Retinal pigment epithelial cell (primary cell): ENCODE data around the gene TOM1L2.
"Not testable (repeated sequence)": the region's sequence is repeated elsewhere in the genome, so short reads cannot be mapped to it uniquely, and the experiment has no call there.

Experiments used
- DNase-seq: peaks from one replicate; pipeline ENCODE4 v3.0.0-alpha.2; 2010; ENCODE audit warnings: low read depth
- H3K4me3 ChIP-seq: 2 replicates; pipeline ENCODE4 v1.5.1; 2011; ENCODE audit warnings: mild to moderate bottlenecking, low read length, control low read depth, moderate library complexity
- TF ChIP-seq, protein P1 (sequence below): conservative IDR thresholded peaks from 2 replicates; pipeline ENCODE4 v1.5.1; 2011; ENCODE audit warnings: low read depth, low read length, control low read depth, inconsistent platforms

TOM1L2 gene

DNA sequence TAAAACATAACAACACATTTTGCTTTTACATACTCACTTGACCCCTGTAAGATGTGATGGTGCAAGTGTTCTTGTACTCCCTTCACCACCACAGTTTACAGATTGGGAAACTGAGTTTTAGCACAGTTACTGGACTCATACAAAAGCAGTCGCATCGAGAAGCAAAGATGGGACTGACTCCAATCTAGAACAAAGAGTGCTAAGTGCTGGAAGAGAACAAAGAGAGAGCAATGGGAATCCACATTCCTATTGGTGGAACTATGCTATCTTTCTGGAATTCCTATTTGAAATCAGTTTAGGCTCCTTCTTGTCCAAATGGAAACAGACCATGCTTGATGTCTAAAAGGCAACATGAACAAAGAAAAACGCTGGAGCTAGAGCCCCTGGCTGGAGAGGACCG lies 9.1 kb downstream of the TOM1L2 start:
- no peak overlapping the region for H3K4me3 ChIP-seq
- TF ChIP-seq, protein P1, sequence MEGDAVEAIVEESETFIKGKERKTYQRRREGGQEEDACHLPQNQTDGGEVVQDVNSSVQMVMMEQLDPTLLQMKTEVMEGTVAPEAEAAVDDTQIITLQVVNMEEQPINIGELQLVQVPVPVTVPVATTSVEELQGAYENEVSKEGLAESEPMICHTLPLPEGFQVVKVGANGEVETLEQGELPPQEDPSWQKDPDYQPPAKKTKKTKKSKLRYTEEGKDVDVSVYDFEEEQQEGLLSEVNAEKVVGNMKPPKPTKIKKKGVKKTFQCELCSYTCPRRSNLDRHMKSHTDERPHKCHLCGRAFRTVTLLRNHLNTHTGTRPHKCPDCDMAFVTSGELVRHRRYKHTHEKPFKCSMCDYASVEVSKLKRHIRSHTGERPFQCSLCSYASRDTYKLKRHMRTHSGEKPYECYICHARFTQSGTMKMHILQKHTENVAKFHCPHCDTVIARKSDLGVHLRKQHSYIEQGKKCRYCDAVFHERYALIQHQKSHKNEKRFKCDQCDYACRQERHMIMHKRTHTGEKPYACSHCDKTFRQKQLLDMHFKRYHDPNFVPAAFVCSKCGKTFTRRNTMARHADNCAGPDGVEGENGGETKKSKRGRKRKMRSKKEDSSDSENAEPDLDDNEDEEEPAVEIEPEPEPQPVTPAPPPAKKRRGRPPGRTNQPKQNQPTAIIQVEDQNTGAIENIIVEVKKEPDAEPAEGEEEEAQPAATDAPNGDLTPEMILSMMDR, result no peak
- no peak for DNase-seq

DNA sequence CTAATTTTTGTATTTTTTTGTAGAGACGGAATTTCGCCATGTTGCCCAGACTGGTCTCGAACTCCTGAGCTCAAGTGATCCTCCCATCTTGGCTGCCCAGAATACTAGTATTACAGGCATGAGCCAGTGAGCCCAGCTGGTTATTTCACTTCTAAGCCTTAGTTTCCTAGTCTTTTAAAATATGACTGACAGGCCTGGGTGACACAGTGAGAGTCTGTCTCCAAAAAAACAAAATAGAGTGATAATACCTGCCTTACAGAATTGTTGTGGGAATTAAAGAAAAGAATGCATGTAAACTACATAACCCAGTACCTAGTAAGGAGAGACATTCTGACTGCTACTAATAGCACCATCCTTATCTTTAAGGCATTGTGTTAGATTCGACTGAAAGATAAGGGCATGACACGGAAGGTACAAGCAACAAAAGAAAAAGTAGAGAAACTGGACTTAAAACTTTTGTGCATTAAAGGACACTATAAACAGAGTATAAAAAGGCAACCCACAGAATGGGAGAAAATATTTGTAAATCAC lies 11.6 kb downstream of the TOM1L2 start:
- DNase-seq, result no peak
- H3K4me3 ChIP-seq, result no peak overlapping the region
- TF ChIP-seq, protein P1, result no peak

DNA sequence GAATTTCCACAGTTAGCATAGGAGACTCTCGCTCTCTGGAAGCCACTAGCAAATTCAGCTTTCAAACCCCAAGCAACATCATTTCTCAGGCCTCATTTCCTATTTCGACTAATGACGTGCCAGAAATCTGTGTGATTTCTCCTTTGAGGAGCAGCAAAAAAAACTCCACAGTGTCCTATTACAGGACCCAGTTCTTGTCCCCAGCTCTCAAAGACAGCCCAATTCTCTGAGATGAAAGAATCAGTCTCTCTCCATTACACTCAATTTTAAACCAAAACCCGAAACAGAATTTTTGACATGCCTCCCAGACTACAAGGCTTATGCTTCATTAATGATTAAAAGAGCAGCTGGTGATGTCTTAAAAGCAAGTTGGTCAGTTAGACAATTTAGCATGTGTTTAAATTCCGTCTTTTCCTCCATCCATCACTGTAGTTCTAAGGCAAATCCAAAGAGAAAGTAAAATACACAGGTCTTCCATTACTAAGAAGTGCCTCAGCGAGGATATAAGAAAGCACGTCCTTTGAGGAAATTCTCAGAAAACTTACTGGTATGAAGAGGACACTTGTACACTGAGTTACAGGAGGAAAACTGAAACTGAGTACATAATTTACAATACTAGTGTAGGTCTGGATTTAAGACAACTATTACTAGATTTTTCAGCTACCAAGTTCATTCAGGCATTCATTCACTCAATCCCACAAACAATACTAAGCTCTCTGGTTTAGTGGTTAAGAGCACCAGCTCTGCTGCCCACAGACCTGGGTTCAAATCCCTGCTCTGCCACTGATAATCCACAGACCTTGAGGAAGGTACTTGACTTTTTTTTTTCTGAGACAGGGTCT lies 12.5 kb downstream of the TOM1L2 start:
- no peak for DNase-seq
- TF ChIP-seq, protein P1, result no peak
- no peak overlapping the region for H3K4me3 ChIP-seq

DNA sequence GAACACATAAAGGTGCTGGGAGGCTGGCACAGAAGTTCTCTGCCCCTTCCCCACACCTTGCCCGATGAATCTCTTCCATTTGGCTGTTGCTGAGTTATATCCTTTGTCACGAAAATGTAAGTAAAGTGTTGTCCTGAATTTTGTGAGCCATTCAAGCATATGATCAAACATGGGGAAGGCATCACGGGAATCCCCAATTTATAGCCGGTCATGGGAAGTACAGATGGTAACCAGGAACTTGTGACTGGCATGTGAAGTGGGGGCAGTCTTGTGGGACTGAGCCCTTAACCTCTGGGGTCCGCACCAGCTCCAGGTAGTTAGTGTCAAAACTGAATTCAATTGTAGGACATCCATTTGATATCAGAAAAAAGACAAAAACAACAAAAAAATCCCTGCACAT lies 13.2 kb downstream of the TOM1L2 start:
- H3K4me3 ChIP-seq, result no peak overlapping the region
- DNase-seq, result no peak
- TF ChIP-seq, protein P1, result no peak

DNA sequence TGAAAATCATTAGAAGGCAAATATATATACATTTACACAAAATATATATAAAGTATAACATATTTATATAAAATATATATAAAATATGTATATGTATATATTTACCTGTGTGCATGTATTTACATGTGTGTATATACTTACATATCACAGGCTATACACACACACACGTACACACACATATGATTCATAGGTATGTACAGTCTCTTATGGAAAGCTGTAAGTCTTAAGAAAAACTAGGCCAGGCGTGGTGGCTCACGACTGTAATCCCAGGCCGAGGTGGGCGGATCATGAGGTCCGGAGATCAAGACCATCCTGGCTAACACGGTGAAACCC lies 14.7 kb downstream of the TOM1L2 start:
- no peak overlapping the region for H3K4me3 ChIP-seq
- TF ChIP-seq, protein P1, result no peak
- no peak for DNase-seq

DNA sequence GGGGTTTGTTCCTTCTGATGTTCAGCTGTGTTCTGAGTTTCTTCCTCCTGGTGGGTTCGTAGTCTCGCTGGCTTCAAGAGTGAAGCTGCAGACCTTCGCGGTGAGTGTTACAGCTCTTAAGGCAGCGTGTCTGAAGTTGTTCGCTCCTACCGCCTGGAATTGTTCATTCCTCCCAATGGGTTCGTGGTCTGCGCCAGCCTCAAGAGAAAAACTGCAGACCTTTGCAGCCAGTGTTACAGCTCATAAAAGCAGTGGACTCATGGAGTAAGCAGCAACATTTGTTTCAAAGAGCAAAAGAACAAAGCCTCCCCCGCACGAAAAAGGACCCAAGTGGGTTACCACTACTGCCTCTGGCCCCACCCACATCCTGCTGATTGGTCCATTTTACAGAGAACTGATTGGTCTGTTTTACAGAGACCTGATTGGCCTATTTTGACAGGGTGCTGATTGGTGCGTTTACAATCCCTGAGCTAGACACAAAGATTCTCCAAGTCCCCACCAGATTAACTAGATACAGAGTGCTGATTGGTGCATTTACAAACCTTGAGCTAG lies 16.3 kb downstream of the TOM1L2 start:
- H3K4me3 ChIP-seq, DNase-seq: not testable (repeated sequence)

DNA sequence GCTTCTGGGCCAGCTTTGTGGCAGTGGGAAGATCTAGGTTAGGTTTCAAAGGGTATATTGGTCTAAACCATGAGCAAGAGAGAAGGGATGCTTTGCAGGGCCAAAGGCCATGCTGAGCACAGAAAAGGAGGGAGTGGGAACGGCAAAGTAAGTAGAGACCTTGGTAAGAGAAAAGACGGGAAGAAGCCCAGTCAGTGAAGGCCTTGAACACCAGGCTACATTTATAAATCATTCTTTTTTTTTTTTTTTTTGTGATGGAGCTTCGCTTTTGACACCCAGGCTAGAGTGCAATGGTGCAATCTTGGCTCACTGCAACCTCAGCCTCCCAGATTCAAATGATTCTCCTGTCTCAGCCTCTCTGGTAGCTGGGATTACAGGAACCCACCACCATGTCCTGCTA lies 18.1 kb downstream of the TOM1L2 start:
- no peak overlapping the region for H3K4me3 ChIP-seq
- no peak for DNase-seq
- TF ChIP-seq, protein P1, result no peak
